Measurements from ENCODE around the gene SLC39A11. TPM values are rescaled to one million over a fixed set of nuclear protein-coding genes. Genes with fewer than 3 reads are reported as not detected.

The SLC39A11 gene
- total RNA-seq, 3 donors from 2014 or later = 31.6 to 71.6 (median 51.6) TPM

GRCh38 chr17:73043686-73044581 lies 48.6 kb downstream of the SLC39A11 start:
- Histone ChIP-seq H3K9me3 (no peaks in the 10 kb centered on the region), H3K4me3 (no peak overlapping the region), H3K36me3 (ENCODE audit: low read depth) (no peaks in the 10 kb centered on the region), H3K4me1 (ENCODE audit: low read depth) (no peaks in the 10 kb centered on the region)
- ATAC-seq (no peak), DNase-seq (no peak)
- no peak for TF ChIP-seq CTCF (IDR thresholded peaks at IDR 0.05)
- intact Hi-C loops (cut with DNase I, micrococcal nuclease) = no loop called here

- no peaks in the 10 kb centered on the region for H3K9me3 ChIP-seq
- no peaks in the 10 kb centered on the region for H3K36me3 ChIP-seq (ENCODE audit: low read depth)
- H3K4me1 ChIP-seq (ENCODE audit: low read depth) = no peaks in the 10 kb centered on the region
- no peak for TF ChIP-seq CTCF (IDR thresholded peaks at IDR 0.05)
- no peak for DNase-seq
- H3K4me3 ChIP-seq = no peak overlapping the region
- intact Hi-C loops (cut with DNase I, micrococcal nuclease) = no loop called here
- ATAC-seq = peak; percentile 60
Measured at GRCh38 chr17:73042809-73043685, 49.4 kb downstream of the SLC39A11 start.

GRCh38 chr17:73042225-73042624 lies 50.3 kb downstream of the SLC39A11 start:
- Histone ChIP-seq H3K4me3 (no peak overlapping the region), H3K4me1 (ENCODE audit: low read depth) (no peaks in the 10 kb centered on the region), H3K9me3 (no peaks in the 10 kb centered on the region), H3K36me3 (ENCODE audit: low read depth) (no peaks in the 10 kb centered on the region)
- DNase-seq (no peak), ATAC-seq (peak; percentile 77)
- TF ChIP-seq CTCF (IDR thresholded peaks at IDR 0.05) = no peak
- intact Hi-C loops (cut with DNase I, micrococcal nuclease) = no loop called here

DNA sequence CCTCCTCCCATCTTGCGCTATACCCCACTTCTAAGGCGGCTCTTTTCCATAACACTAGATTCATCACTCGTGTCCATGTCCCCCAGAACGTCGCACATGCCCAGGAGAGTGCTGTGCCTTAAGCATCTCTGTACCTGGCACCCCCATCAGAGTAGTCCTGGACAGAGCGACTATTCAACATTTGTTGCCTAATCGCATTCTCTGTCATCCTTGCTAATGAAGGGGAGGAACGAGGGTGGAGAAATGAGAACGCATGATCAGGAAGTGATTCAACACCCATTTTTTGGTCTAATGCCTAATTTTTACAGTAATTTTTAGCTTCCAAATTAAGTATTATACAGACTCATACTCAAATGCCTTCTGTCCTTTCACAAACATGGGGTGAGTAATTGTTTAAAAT lies 53.2 kb downstream of the SLC39A11 start:
- Histone ChIP-seq H3K36me3 (ENCODE audit: low read depth) (no peaks in the 10 kb centered on the region), H3K4me1 (ENCODE audit: low read depth) (no peaks in the 10 kb centered on the region), H3K9me3 (no peaks in the 10 kb centered on the region), H3K4me3 (no peak overlapping the region)
- no peak for TF ChIP-seq CTCF (IDR thresholded peaks at IDR 0.05)
- DNase-seq (no peak), ATAC-seq (no peak)
- intact Hi-C loops (cut with DNase I, micrococcal nuclease) = no loop called here

DNA sequence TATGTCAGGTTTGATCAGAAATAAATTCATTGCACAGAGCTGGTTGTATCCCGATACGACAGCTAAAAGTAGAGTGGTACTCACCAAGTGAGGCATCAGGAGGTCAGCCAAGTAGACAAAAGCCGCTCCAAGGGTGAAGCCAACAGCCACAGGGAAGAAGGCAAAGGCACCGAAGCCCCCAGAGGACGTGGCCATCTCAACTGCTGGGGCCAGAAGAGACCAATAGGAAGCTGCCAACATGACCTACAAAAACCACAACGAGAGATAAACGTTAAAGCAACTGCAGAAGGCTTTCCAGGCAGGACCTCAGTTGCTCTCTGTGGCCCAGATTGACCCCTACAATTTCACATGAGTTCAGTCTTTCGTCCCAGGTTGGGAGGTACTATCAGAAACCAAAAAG lies 61.0 kb downstream of the SLC39A11 start:
- H3K9me3 ChIP-seq = no peaks in the 10 kb centered on the region
- intact Hi-C loops (cut with DNase I, micrococcal nuclease) = no loop called here
- DNase-seq (no peak), ATAC-seq (no peak)
- TF ChIP-seq CTCF (IDR thresholded peaks at IDR 0.05) = no peak
- H3K4me3 ChIP-seq = no peak overlapping the region
- no peaks in the 10 kb centered on the region for H3K4me1 ChIP-seq (ENCODE audit: low read depth)
- H3K36me3 ChIP-seq (ENCODE audit: low read depth) = no peaks in the 10 kb centered on the region
